Right lobe of liver (tissue), 6 donors: Measurements from ENCODE around the gene LRRC2. TPM values are rescaled to one million over a fixed set of nuclear protein-coding genes. Genes with fewer than 3 reads are reported as not detected.
"Not testable (repeated sequence)": the region's sequence is repeated elsewhere in the genome, so short reads cannot be mapped to it uniquely, and the experiment has no call there.

Experiments
- ATAC-seq, 4 donors: fragments of 200-7000 bp; cut with Tn5 transposase; one replicate each; pipeline ENCODE4 v1.9.1; 2020; ENCODE audit warnings: mild to moderate bottlenecking in 4 of 4, moderate library complexity in 4 of 4
- DNase-seq, 3 donors: peaks; one replicate each; pipeline ENCODE4 v3.0.0-alpha.2; 2020
- H3K27ac ChIP-seq, 3 donors: fragments of 200-600 bp; one replicate each; pipeline ENCODE4 v1.8.0; 2022
- H3K27me3 ChIP-seq, 2 donors: fragments of 200-600 bp; one replicate each; pipeline ENCODE4 v1.8.0; 2022
- H3K36me3 ChIP-seq, 4 donors: fragments of 200-600 bp; sonication (generic) in 1 of 4; one replicate each; pipeline versions ENCODE4 v1.5.1 to v1.8.0; 2017 to 2022; ENCODE audit warnings: control low read depth in 1 of 4
- H3K4me1 ChIP-seq, 4 donors: fragments of 200-600 bp; sonication (generic) in 1 of 4; one replicate each; pipeline versions ENCODE4 v1.5.1 to v1.8.0; 2017 to 2022; ENCODE audit warnings: control low read depth in 1 of 4
- H3K4me3 ChIP-seq, 3 donors: fragments of 200-600 bp; one replicate each; pipeline ENCODE4 v1.8.0; 2022
- H3K9me3 ChIP-seq, 4 donors: fragments of 200-600 bp; sonication (generic) in 1 of 4; one replicate each; pipeline versions ENCODE4 v1.5.1 to v1.8.0; 2017 to 2022; ENCODE audit warnings: control low read depth in 1 of 4
- CTCF ChIP-seq, 4 donors: fragments of 200-600 bp in 3 of 4; fragments of 450-650 bp in 1 of 4; IDR thresholded peaks; one replicate each; pipeline versions ENCODE4 v1.5.1 to v1.8.0; 2016 to 2022; ENCODE audit warnings: antibody characterized with exemption in 4 of 4, mild to moderate bottlenecking in 2 of 4
- POLR2A ChIP-seq: fragments of 450-650 bp; IDR thresholded peaks from one replicate; pipeline ENCODE4 v1.6.1; 2017; ENCODE audit warnings: antibody characterized with exemption, mild to moderate bottlenecking
- WGBS: methylation state at CpG from one replicate; pipeline ENCODE4 v1.1.6; 2018; ENCODE audit warnings: low coverage, low lambda C conversion rate; ENCODE audit not compliant: insufficient coverage; ENCODE audit errors: missing lambda C conversion rate; 5-methylcytosine and 5-hydroxymethylcytosine counted together
- intact Hi-C, 2 donors: fragments of 100-400 bp; cut with DNase I; formaldehyde crosslinking; loops; one replicate each; pipeline versions ENCODE4 v1.11.2 to v1.14.1; 2022
- total RNA-seq, 6 experiments: library from RNA; depleted of rRNA in 2 of 6; stranded (reverse); fragments of >200 nt in 2 of 6; fragmentation: NEBNext Ultra II Directional in 3 of 6; extraction: Animal tissue kit (Norgen Biotek cat#: 25700) in 3 of 6; gene quantifications; one replicate each; pipeline versions ENCODE4 v1.1.0 to v1.2.4, GENCODE V29; 2016 to 2023
- donor health status: DM: no; HTN: yes; CAD: no.
- donor health status: DM: no; HTN: no; CAD: no.
- donor health status: DM: no; HTN: no; CAD: no.
- donor health status: DM: no; HTN: yes; CAD: no.
- donor health status: DM: no; HTN: yes; CAD: no.

Gene LRRC2
- total RNA-seq, 6 experiments from 2014 or later = 4.3 to 8.9 (median 6.1) TPM

- H3K27me3 ChIP-seq = no peaks in the 10 kb centered on the region
- H3K36me3 ChIP-seq = no peaks in the 10 kb centered on the region
- peaks cover 0 to 45% (median 22%) of the 10 kb centered on the region in 4 donors for H3K4me1 ChIP-seq
- intact Hi-C loops = no loop called here
- ATAC-seq (peak in 3 of 4 donors; percentile 4 to 37 (median 24)), DNase-seq (no peak)
- 27% methylated on average over 5 of the region's 10 CpGs for WGBS
- no peaks in the 10 kb centered on the region for H3K9me3 ChIP-seq
- no peak overlapping the region for H3K4me3 ChIP-seq
- peak overlapping the region in 2 of 3 donors; percentile 3 to 34 for H3K27ac ChIP-seq
- no peak for TF ChIP-seq POLR2A
- no peak for TF ChIP-seq CTCF (IDR thresholded peaks at IDR 0.05)
These were observed 13.1 kb upstream of the LRRC2 start for GRCh38 chr3:46578973-46579755.

- DNase-seq, ATAC-seq, H3K27me3 ChIP-seq, intact Hi-C loops, H3K9me3 ChIP-seq, H3K4me3 ChIP-seq, H3K27ac ChIP-seq, H3K36me3 ChIP-seq: not testable (repeated sequence)
- 64% methylated on average over 11 of the region's 18 CpGs for WGBS
- H3K4me1 ChIP-seq = peaks cover 0 to 39% (median 18%) of the 10 kb centered on the region in 4 donors
These were observed 11.6 kb upstream of the LRRC2 start for GRCh38 chr3:46577580-46578249.

GRCh38 chr3:46576879-46577278, 10.8 kb upstream of the LRRC2 start:
- Histone ChIP-seq H3K27ac (no peak overlapping the region), H3K4me1 (peaks cover 0 to 34% (median 17%) of the 10 kb centered on the region in 4 donors), H3K9me3 (no peaks in the 10 kb centered on the region), H3K27me3 (no peaks in the 10 kb centered on the region), H3K4me3 (no peak overlapping the region), H3K36me3 (no peaks in the 10 kb centered on the region)
- TF ChIP-seq CTCF (IDR thresholded peaks at IDR 0.05) (no peak), POLR2A (no peak)
- DNase-seq = no peak
- ATAC-seq = no peak
- 60% methylated on average over 7 of the region's 21 CpGs for WGBS
- intact Hi-C loops = no loop called here

GRCh38 chr3:46576386-46576785, 10.3 kb upstream of the LRRC2 start:
- no peak overlapping the region for H3K4me3 ChIP-seq
- peaks cover 0 to 34% (median 17%) of the 10 kb centered on the region in 4 donors for H3K4me1 ChIP-seq
- intact Hi-C loops = no loop called here
- DNase-seq (no peak), ATAC-seq (no peak)
- H3K27me3 ChIP-seq = no peaks in the 10 kb centered on the region
- 89% methylated on average over 10 of the region's 10 CpGs for WGBS
- no peak for TF ChIP-seq CTCF (IDR thresholded peaks at IDR 0.05)
- no peak for TF ChIP-seq POLR2A
- H3K27ac ChIP-seq = no peak overlapping the region
- no peaks in the 10 kb centered on the region for H3K9me3 ChIP-seq
- H3K36me3 ChIP-seq = no peaks in the 10 kb centered on the region
